ENCODE measurements around the gene MRPL47.

The MRPL47 gene

DNA sequence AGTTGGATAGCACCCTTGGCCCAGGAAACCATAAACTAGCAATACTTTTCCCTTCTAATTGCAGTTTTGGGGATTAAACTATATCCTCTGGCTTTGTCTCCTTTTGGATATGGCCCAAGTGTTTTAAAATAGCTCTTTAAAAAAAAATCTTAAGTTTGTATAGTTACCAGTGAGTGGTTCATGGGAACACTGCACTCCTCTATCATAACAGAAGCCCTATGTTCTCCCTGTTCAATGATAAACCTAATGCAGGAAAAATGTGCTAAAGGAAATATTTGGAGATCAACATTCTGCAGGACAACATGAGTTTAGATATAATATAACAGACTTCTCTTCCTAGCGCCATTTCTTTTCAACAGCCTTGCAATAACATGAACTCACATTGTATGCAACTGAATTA is 13.1 kb downstream of the MRPL47 start:
- DNase-seq (ENCODE audit: low read depth in 3 of 3): no peak

DNA sequence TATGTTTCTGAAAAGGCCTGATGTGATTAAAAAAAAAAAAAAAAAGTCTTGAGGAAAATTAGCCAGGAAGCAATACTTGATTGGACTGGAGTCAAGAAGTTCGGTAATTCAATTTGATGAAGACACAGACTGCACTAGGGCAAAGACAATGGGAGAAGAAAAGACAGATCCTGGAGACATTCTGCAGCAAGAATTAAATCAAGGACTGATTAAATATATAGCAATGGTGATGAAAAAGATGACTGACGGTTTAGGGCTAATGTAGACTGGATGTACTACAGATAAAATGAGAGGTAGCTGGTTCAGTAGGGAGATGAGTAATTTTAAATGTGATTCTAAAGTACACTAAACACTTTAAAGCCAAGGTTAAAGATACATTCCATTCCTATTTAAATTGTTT is 13.8 kb downstream of the MRPL47 start:
- DNase-seq (ENCODE audit: low read depth in 3 of 3): no peak

DNA sequence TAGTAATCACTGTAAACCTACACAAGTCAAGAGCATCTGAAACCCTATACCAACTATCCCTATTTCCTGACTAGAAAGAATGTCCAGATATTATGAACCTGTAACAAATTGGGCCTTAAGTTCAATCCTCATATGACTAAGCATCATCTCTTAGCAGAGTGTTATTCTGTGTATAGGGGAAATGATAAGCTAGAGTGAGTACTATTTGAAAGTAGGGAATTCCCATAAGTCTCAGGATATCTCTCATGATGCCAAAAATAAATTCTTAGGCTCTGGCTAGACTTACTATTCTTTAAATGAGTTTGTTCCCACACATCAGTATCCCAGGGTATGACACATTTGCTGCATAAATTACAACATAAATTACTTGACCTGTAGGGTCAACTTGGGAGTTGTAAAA is 15.3 kb downstream of the MRPL47 start:
- DNase-seq (ENCODE audit: low read depth in 3 of 3): no peak

GRCh38 chr3:179580992-179581391 is 23.4 kb downstream of the MRPL47 start:
- no peak for DNase-seq (ENCODE audit: low read depth in 3 of 3)

GRCh38 chr3:179565496-179565895 is 38.9 kb downstream of the MRPL47 start:
- DNase-seq (ENCODE audit: low read depth in 3 of 3): no peak

GRCh38 chr3:179563271-179563783 is 41.1 kb downstream of the MRPL47 start:
- DNase-seq (ENCODE audit: low read depth in 3 of 3): peak; percentile 50 to 68 (median 55)

DNA sequence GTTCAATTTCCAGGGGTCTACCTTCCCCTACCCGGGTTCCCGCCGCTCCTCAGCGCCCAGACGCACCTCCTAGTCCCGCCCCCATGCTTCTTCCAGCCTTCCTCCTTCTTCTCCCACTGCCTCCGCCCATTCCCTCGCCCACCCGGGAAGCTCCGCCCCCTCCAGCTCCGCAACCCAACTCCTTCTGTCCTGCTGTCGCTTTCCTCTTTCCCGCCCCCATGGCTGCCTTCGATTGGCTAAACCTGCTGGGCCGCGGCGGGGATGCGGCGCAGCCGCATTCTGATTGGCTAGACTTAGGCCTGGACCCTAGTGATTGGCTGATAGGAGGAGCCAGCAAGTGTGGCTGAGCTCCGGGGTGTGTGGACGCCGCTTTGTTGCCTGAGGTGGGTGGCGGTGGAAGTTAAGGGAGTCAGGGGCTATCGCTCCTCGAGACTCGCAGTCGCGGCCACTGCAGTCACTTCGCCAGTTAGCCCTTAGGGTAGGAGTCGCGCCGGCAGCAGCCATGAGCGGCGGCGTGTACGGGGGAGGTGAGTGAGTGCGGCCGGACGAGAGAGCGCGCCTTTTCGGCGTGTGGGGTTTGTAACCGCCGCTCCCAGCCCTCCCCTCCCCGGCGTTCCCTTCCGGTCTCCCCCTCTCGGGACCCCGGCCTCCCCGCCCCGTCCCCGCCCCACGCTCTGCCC is 41.7 kb downstream of the MRPL47 start, which contains the start of gene ACTL6A:
Gene ACTL6A, plus strand, starts transcription at position 336 of the 680 bp plus-strand sequence. Its CDS starts 167 bp downstream, at position 503.
- peak; percentile 99 for DNase-seq (ENCODE audit: low read depth in 3 of 3)

DNA sequence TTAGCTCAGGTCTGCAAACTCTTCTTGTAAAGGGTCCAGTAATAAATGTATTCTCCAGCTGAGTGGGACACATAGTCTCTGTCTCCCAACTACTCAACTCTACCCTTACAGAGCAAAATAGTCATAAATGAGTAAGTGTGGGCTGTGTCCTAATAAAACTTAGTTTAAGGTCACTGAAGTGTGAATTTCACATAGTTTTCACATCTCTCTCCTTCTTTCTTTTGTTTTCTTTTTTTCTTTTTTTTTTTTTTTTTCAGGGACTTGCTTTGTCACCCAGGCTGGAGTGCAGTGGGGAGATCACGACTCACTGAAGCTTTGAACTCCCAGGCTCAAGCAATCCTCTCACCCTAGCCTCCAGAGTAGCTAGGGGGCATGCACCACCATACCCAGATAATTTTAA is 43.6 kb downstream of the MRPL47 start:
- no peak for DNase-seq (ENCODE audit: low read depth in 3 of 3)

GRCh38 chr3:179558742-179559364 is 45.6 kb downstream of the MRPL47 start:
- DNase-seq (ENCODE audit: low read depth in 3 of 3): peak; percentile 20 to 24 (median 24)

DNA sequence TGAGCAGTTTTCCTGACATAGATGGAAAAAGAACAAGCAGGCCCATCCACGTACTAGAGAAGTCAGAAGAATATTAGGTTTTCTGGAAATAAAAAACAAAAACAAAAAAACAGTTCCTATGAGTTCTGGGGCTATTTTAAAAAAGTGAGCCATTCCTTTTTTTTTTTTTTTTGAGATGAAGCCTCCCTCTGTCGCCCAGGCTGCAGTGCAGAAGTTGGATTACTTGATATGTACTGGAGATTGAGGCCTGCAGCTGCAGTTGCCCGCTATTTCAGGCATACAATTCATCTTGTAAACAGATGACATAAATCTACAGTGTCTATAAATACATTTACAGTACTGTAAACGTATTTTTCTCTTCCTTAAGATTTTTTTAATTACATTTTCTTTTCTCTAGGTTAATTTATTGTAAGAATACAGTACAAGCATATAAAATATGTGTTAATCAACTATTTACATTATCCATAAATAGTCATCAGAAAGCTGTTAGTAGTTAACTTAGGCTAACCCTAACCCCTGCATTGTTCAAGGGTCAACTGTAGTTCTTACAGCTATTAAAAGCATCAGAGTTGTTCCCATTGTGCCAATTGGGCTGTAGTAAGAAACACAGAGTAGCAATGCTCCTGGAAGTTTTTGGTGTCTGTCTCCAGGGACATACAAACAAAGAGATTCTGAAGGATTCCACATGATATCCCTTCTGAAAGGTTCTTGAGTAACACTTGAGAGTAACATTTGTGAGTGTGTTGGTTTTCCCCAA is 52.9 kb downstream of the MRPL47 start:
- DNase-seq (ENCODE audit: low read depth in 3 of 3): no peak

GRCh38 chr3:179546814-179547241 is 57.6 kb downstream of the MRPL47 start:
- DNase-seq (ENCODE audit: low read depth in 3 of 3): no peak

DNA sequence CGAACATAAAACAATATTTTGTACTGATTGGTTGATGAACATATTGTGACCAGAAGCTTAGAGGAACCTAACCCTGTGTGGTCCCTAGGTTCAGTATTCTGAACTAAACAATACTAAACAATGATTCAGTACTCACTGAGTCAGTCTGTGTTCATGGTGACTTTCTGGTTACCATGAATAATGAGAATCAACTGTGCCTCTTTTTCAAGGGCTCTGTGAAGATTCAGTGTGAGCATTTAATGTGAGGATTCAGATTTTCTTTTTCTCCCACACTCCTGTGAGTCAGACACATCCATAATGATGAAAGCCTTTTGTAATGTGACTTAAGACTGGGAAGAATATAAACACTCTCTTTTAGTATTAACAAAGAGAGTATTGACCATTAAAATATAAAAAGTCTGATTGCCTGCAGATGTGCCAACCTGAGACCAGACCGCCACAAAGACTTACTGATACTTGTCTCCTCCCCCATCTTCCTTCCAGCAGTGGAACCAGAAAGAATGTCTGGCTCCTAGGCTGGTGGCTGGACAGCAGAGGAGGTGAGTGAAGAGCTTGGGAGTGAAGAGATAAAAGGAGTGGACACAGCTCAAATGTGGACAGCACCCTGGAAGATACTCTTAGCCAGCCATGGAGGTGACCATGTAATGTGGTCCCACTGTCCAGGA is 59.3 kb downstream of the MRPL47 start:
- no peak for DNase-seq (ENCODE audit: low read depth in 3 of 3)

- no peak for DNase-seq (ENCODE audit: low read depth in 3 of 3)
These were observed 62.1 kb downstream of the MRPL47 start for GRCh38 chr3:179542375-179542774.

- no peak for DNase-seq (ENCODE audit: low read depth in 3 of 3)
These were observed 62.8 kb downstream of the MRPL47 start for GRCh38 chr3:179541596-179541995.

DNA sequence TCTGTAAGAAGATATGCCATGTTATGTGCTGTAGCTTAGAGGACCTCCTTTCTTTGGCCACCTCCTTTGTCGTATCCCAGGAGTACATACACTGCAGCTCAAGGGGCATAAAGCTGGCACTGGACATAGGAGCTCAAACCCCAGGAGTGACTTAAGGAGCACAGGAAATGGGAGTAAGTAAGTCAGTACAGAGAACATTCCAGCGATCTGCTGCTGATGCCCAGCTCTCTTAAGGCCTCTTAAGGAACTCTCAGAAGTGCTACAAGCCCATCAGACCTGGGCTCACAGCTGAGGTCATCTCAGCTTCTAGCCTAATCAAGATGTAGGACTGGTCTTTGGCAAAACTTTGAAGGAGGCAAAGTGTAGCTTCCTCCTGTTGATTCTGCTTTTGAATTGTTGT is 63.3 kb downstream of the MRPL47 start:
- no peak for DNase-seq (ENCODE audit: low read depth in 3 of 3)

Data from stimulated activated CD4-positive, alpha-beta T cell treated with anti-CD3 and anti-CD28 coated beads, TNF-alpha, amount 100 ng/mL, for 48 hours (primary cell).